Liver (tissue), 9 donors: ENCODE results near the gene SHLD2. TPM values are rescaled to one million over a fixed set of nuclear protein-coding genes. Genes with fewer than 3 reads are reported as not detected.

Source experiments
- DNase-seq: peaks from one replicate; pipeline ENCODE4 v3.0.0-alpha.2; 2017; ENCODE audit warnings: low spot score
- H3K27ac ChIP-seq, 2 donors: one replicate each; pipeline ENCODE4 v1.7.0; 2013; ENCODE audit warnings: inconsistent platforms in 2 of 2, low read length in 2 of 2, control low read depth in 1 of 2, low read depth in 1 of 2, mild to moderate bottlenecking in 1 of 2
- H3K27me3 ChIP-seq, 4 donors: one replicate each; pipeline versions ENCODE4 v1.6.1 to v1.7.0; 2013; ENCODE audit warnings: low read length in 3 of 4, inconsistent platforms in 1 of 4, mild to moderate bottlenecking in 1 of 4, moderate library complexity in 1 of 4; ENCODE audit not compliant: control insufficient read depth in 4 of 4, insufficient read depth in 4 of 4
- H3K36me3 ChIP-seq, 4 donors: one replicate each; pipeline versions ENCODE4 v1.6.1 to v1.7.0; 2013; ENCODE audit warnings: low read length in 3 of 4, mild to moderate bottlenecking in 3 of 4, low read depth in 1 of 4, moderate library complexity in 1 of 4; ENCODE audit not compliant: control insufficient read depth in 4 of 4, insufficient read depth in 3 of 4
- H3K4me1 ChIP-seq, 4 donors: one replicate each; pipeline versions ENCODE4 v1.6.1 to v1.7.0; 2013; ENCODE audit warnings: low read length in 3 of 4, mild to moderate bottlenecking in 3 of 4, moderate library complexity in 1 of 4; ENCODE audit not compliant: control insufficient read depth in 4 of 4, insufficient read depth in 4 of 4
- H3K4me3 ChIP-seq, 3 donors: one replicate each; pipeline versions ENCODE4 v1.6.1 to v1.7.0; 2013; ENCODE audit warnings: low read length in 3 of 3, control low read depth in 1 of 3, low read depth in 1 of 3, mild to moderate bottlenecking in 1 of 3
- H3K9ac ChIP-seq, 2 donors: one replicate each; pipeline ENCODE4 v1.7.0; 2013; ENCODE audit warnings: low read length in 2 of 2, mild to moderate bottlenecking in 2 of 2, moderate library complexity in 2 of 2, control low read depth in 1 of 2, low read depth in 1 of 2
- H3K9me3 ChIP-seq, 4 donors: one replicate each; pipeline versions ENCODE4 v1.6.1 to v1.7.0; 2013; ENCODE audit warnings: low read length in 3 of 4; ENCODE audit not compliant: control insufficient read depth in 4 of 4
- ATF3 ChIP-seq: IDR thresholded peaks from 2 replicates; pipeline ENCODE4 v1.6.1; 2016; ENCODE audit warnings: antibody characterized with exemption
- CTCF ChIP-seq: fragments of 150-350 bp; IDR thresholded peaks from 2 replicates; pipeline ENCODE4 v1.5.1; 2017; ENCODE audit warnings: improper control_type of control experiment, low read depth, low read length; ENCODE audit not compliant: missing input control
- EGR1 ChIP-seq, 2 donors: IDR thresholded peaks; 2 replicates each; pipeline ENCODE4 v1.6.1; 2016 to 2018; ENCODE audit warnings: antibody characterized with exemption in 2 of 2, low read depth in 2 of 2
- FOXA1 ChIP-seq: IDR thresholded peaks from 2 replicates; pipeline ENCODE4 v1.6.1; 2016; ENCODE audit warnings: antibody characterized with exemption
- FOXA2 ChIP-seq: IDR thresholded peaks from 2 replicates; pipeline ENCODE4 v1.6.1; 2016; ENCODE audit warnings: antibody characterized with exemption
- GABPA ChIP-seq, 2 donors: IDR thresholded peaks in 1 of 2; conservative IDR thresholded peaks in 1 of 2; 2 replicates each; pipeline ENCODE4 v1.6.1; 2016; ENCODE audit warnings: antibody characterized with exemption in 2 of 2, mild to moderate bottlenecking in 1 of 2, moderate library complexity in 1 of 2
- HNF4A ChIP-seq, 2 donors: conservative IDR thresholded peaks; 2 replicates each; pipeline ENCODE4 v1.6.1; 2016; ENCODE audit warnings: antibody characterized with exemption in 2 of 2, mild to moderate bottlenecking in 2 of 2
- HNF4G ChIP-seq: IDR thresholded peaks from 2 replicates; pipeline ENCODE4 v1.6.1; 2016; ENCODE audit warnings: antibody characterized with exemption
- JUND ChIP-seq, 2 donors: IDR thresholded peaks; 2 replicates each; pipeline ENCODE4 v1.6.1; 2016; ENCODE audit warnings: antibody characterized with exemption in 2 of 2
- MAX ChIP-seq: IDR thresholded peaks from 2 replicates; pipeline ENCODE4 v1.6.1; 2016; ENCODE audit warnings: antibody characterized with exemption
- NR2F2 ChIP-seq: IDR thresholded peaks from 2 replicates; pipeline ENCODE4 v1.6.1; 2016; ENCODE audit warnings: antibody characterized with exemption
- RAD21 ChIP-seq, 2 donors: IDR thresholded peaks; 2 replicates each; pipeline ENCODE4 v1.6.1; 2016; ENCODE audit warnings: antibody characterized with exemption in 2 of 2, mild to moderate bottlenecking in 2 of 2
- REST ChIP-seq: IDR thresholded peaks from 2 replicates; pipeline ENCODE4 v1.6.1; 2016; ENCODE audit warnings: antibody characterized with exemption, mild to moderate bottlenecking
- RXRA ChIP-seq, 2 donors: IDR thresholded peaks; 2 replicates each; pipeline ENCODE4 v1.6.1; 2017 to 2018; ENCODE audit warnings: antibody characterized with exemption in 2 of 2, mild to moderate bottlenecking in 1 of 2
- SP1 ChIP-seq: IDR thresholded peaks from 2 replicates; pipeline ENCODE4 v1.6.1; 2018; ENCODE audit warnings: antibody characterized with exemption, mild to moderate bottlenecking
- TAF1 ChIP-seq: conservative IDR thresholded peaks from 2 replicates; pipeline ENCODE4 v1.6.1; 2016; ENCODE audit warnings: antibody characterized with exemption, mild to moderate bottlenecking
- YY1 ChIP-seq: IDR thresholded peaks from 2 replicates; pipeline ENCODE4 v1.6.1; 2016; ENCODE audit warnings: antibody characterized with exemption, mild to moderate bottlenecking
- ZBTB33 ChIP-seq: IDR thresholded peaks from 2 replicates; pipeline ENCODE4 v1.6.1; 2016; ENCODE audit warnings: antibody characterized with exemption
- WGBS: extraction: QIAGEN DNeasy Blood & Tissue Kit; methylation state at CpG from one replicate; pipeline ENCODE4 v1.1.7; 2013; 5-methylcytosine and 5-hydroxymethylcytosine counted together
- polyA plus RNA-seq, 2 donors: library from polyadenylated mRNA; stranded (reverse) in 1 of 2; unstranded in 1 of 2; fragments of 200-250 nt in 1 of 2; fragments of >200 nt in 1 of 2; fragmentation: Nextera tagmentation in 1 of 2; extraction: Ambion mirVana in 1 of 2; gene quantifications; one replicate each; pipeline versions ENCODE4 v1.2.1 to v1.2.3, GENCODE V29; 2013 to 2015
- total RNA-seq, 2 donors: library from RNA; depleted of rRNA; stranded (reverse); fragments of >200 nt; gene quantifications; one replicate each; pipeline ENCODE4 v1.2.3, GENCODE V29; 2014
- donor health status: healthy.
- donor health status: healthy.
- donor health status: healthy.
- donor health status: healthy.
- donor health status: healthy.

The SHLD2 gene
- total and polyA plus RNA-seq, 4 donors, result 11.7 to 39.5 (median 24.9) TPM

GRCh38 chr10:87092861-87093631, 2.0 kb upstream of the SHLD2 start:
- peaks cover 11 to 43% (median 20%) of the 10 kb centered on the region in 4 donors for H3K4me1 ChIP-seq
- no peak for TF ChIP-seq ZBTB33
- peak; percentile 80 for TF ChIP-seq SP1
- peak; percentile 78 to 81 for TF ChIP-seq RXRA (IDR thresholded peaks at IDR 0.05)
- TF ChIP-seq TAF1, result peak; percentile 90
- peak; percentile 16 for TF ChIP-seq FOXA2
- no peak for TF ChIP-seq REST
- no peak for TF ChIP-seq CTCF
- TF ChIP-seq MAX, result no peak
- peak; percentile 34 to 64 for TF ChIP-seq JUND (IDR thresholded peaks at IDR 0.05)
- peak; percentile 59 for TF ChIP-seq NR2F2
- TF ChIP-seq YY1, result peak; percentile 52
- TF ChIP-seq FOXA1, result no peak
- peak; percentile 24 to 28 for TF ChIP-seq RAD21 (IDR thresholded peaks at IDR 0.05)
- peak in 1 of 2 donors; percentile 27 for TF ChIP-seq EGR1 (IDR thresholded peaks at IDR 0.05; ENCODE audit: low read depth in 2 of 2)
- peak; percentile 78 for TF ChIP-seq HNF4G
- peak; percentile 81 to 85 for TF ChIP-seq HNF4A (conservative IDR thresholded peaks at IDR 0.05)
- no peak for TF ChIP-seq GABPA (IDR thresholded peaks at IDR 0.05 in 1 of 2, conservative IDR thresholded peaks at IDR 0.05 in 1 of 2)
- TF ChIP-seq ATF3, result no peak
- H3K9me3 ChIP-seq, result no peaks in the 10 kb centered on the region
- H3K36me3 ChIP-seq, result no peaks in the 10 kb centered on the region
- peak overlapping the region; percentile 85 to 99 (median 95) for H3K4me3 ChIP-seq
- H3K9ac ChIP-seq, result peak overlapping the region; percentile 70 to 92
- peak; percentile 44 for DNase-seq
- 6% methylated on average over 9 of the region's 9 CpGs for WGBS
- no peaks in the 10 kb centered on the region for H3K27me3 ChIP-seq
- H3K27ac ChIP-seq, result peak overlapping the region; percentile 79 to 80
